Measurements from ENCODE around the gene TBL1XR1. TPM values are rescaled to one million over a fixed set of nuclear protein-coding genes. Genes with fewer than 3 reads are reported as not detected.

Gene TBL1XR1
- total and polyA plus RNA-seq, 2 of the 13 experiments (the other 11 are each of a cell fraction or from before 2014, with no cell fraction given) = 57.7 to 62.5 TPM

GRCh38 chr3:177228601-177229190, 31.4 kb upstream of the TBL1XR1 start:
- no peaks in the 10 kb centered on the region for H4K20me1 ChIP-seq (ENCODE audit: insufficient read depth, low read length)
- no peaks in the 10 kb centered on the region for H3K9me3 ChIP-seq (ENCODE audit: low read length)
- H3K79me2 ChIP-seq (ENCODE audit: insufficient read depth, low read length) = no peaks in the 10 kb centered on the region
- no peak overlapping the region for H3K4me3 ChIP-seq (replicated peaks in 1 of 3; ENCODE audit: insufficient read depth in 1 of 3, low read depth in 2 of 3, low read length in 3 of 3)
- FAIRE-seq (no peak), DNase-seq (ENCODE audit: low spot score) (no peak), ATAC-seq (peak; percentile 32; the same call in 1 of the 3 replicates)
- CTCF ChIA-PET (ENCODE audit: low intra/inter-chr PET ratio, low total read pairs) = no interaction called here
- POLR2A ChIA-PET = no interaction called here
- WGBS (ENCODE audit: low lambda C conversion rate) = 93% methylated on average over 8 of the region's 25 CpGs
- intact Hi-C loops (cut with micrococcal nuclease; ENCODE audit: unreplicated experiment) (no loop called here), in situ Hi-C loops (cut with HindIII; ENCODE audit: extremely low pct_ligation_motif_present, low pct_unique_long_range_greater_than_20kb) (no loop called here)
- peaks cover 19% of the 10 kb centered on the region for H3K4me1 ChIP-seq (ENCODE audit: insufficient read depth, low read length)
- no peaks in the 10 kb centered on the region for H3K36me3 ChIP-seq (replicated peaks in 1 of 2; ENCODE audit: control insufficient read depth in 1 of 2, insufficient read depth in 2 of 2, low read length in 2 of 2)
- no TSS peak for BruUV-seq (replicated peaks)
- no peak overlapping the region for H3K9ac ChIP-seq (ENCODE audit: insufficient read depth, low read depth, low read length)
- H3K27ac ChIP-seq (ENCODE audit: extremely low read length, insufficient read depth, low read length) = no peak overlapping the region
- no peaks in the 10 kb centered on the region for H3K27me3 ChIP-seq (ENCODE audit: control insufficient read depth in 1 of 2, insufficient read depth in 2 of 2, low read length in 2 of 2)
- no peak overlapping the region for H2AFZ ChIP-seq (ENCODE audit: low read length)
- TF ChIP-seq ZNF850 (CRISPR knock-in tag; conservative IDR thresholded peaks at IDR 0.05) (peak; percentile 88; the same call in 1 of the 2 replicates), STAG1 (CRISPR knock-in tag; IDR thresholded peaks at IDR 0.05) (peak; percentile 23; the same call in 1 of the 2 replicates), SPEN (CRISPR knock-in tag; IDR thresholded peaks at IDR 0.05; ENCODE audit: low read depth) (no peak), ZBTB33 (CRISPR knock-in tag; IDR thresholded peaks at IDR 0.05) (peak; percentile 32; the same call in 1 of the 2 replicates), TRIM22 (IDR thresholded peaks at IDR 0.05) (no peak), CTCF (CRISPR knock-in tag; IDR thresholded peaks at IDR 0.05) (peak; percentile 24; the same call in 1 of the 2 replicates), ZNF768 (CRISPR knock-in tag; IDR thresholded peaks at IDR 0.05) (peak; percentile 35; the same call in 1 of the 2 replicates)
- H3K4me2 ChIP-seq (ENCODE audit: low read depth, low read length) = no peak overlapping the region
